Measurements from ENCODE around the gene EHMT1.
"Not testable (repeated sequence)": the region's sequence is repeated elsewhere in the genome, so short reads cannot be mapped to it uniquely, and the experiment has no call there.

The EHMT1 gene

GRCh38 chr9:137723356-137723755 is 104.6 kb downstream of the EHMT1 start:
- not testable (repeated sequence) for H3K27me3 ChIP-seq (ENCODE audit: control insufficient read depth in 1 of 2, insufficient read depth in 2 of 2, low read length in 2 of 2); H3K9me3 ChIP-seq (ENCODE audit: control insufficient read depth in 1 of 2, low read length in 2 of 2); H3K27ac ChIP-seq (ENCODE audit: low read depth, low read length); H3K9ac ChIP-seq (ENCODE audit: low read depth in 1 of 2, low read length in 2 of 2); H3K4me1 ChIP-seq (ENCODE audit: control insufficient read depth in 1 of 2, insufficient read depth in 2 of 2, low read length in 2 of 2); H3K4me3 ChIP-seq (ENCODE audit: low read depth in 1 of 2, low read length in 2 of 2)
- H3K36me3 ChIP-seq (ENCODE audit: control insufficient read depth in 1 of 2, insufficient read depth in 2 of 2, low read length in 2 of 2), result peaks cover 4 to 44% of the 10 kb centered on the region in 2 donors

GRCh38 chr9:137723783-137724445 is 105.1 kb downstream of the EHMT1 start:
- H3K27ac ChIP-seq (ENCODE audit: low read depth, low read length), result no peak overlapping the region
- peaks cover 10 to 48% of the 10 kb centered on the region in 2 donors for H3K36me3 ChIP-seq (ENCODE audit: control insufficient read depth in 1 of 2, insufficient read depth in 2 of 2, low read length in 2 of 2)
- H3K4me3 ChIP-seq (ENCODE audit: low read depth in 1 of 2, low read length in 2 of 2), result no peak overlapping the region
- no peaks in the 10 kb centered on the region for H3K9me3 ChIP-seq (ENCODE audit: control insufficient read depth in 1 of 2, low read length in 2 of 2)
- H3K9ac ChIP-seq (ENCODE audit: low read depth in 1 of 2, low read length in 2 of 2), result no peak overlapping the region
- no peaks in the 10 kb centered on the region for H3K4me1 ChIP-seq (ENCODE audit: control insufficient read depth in 1 of 2, insufficient read depth in 2 of 2, low read length in 2 of 2)
- no peaks in the 10 kb centered on the region for H3K27me3 ChIP-seq (ENCODE audit: control insufficient read depth in 1 of 2, insufficient read depth in 2 of 2, low read length in 2 of 2)

DNA sequence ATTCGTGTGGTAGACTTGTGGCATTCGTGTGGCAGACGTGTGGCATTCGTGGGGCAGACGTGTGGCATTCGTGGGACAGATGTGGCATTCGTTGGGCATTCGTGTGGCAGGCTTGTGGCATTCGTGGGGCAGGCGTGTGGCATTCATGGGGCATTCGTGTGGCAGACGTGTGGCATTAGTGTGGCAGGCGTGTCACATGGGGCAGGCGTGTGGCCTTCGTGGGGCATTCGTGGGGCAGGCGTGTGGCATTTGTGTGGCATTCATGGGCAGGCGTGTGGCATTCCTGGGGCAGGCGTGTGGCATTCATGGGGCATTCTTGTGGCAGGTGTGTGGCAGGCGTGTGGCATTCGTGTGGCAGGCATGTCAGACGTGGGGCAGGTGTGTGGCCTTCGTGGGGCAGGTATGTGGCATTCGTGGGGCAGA is 106.0 kb downstream of the EHMT1 start:
- no peaks in the 10 kb centered on the region for H3K4me1 ChIP-seq (ENCODE audit: control insufficient read depth in 1 of 2, insufficient read depth in 2 of 2, low read length in 2 of 2)
- H3K9ac ChIP-seq (ENCODE audit: low read depth in 1 of 2, low read length in 2 of 2), result no peak overlapping the region
- H3K4me3 ChIP-seq (ENCODE audit: low read depth in 1 of 2, low read length in 2 of 2), result no peak overlapping the region
- H3K27me3 ChIP-seq (ENCODE audit: control insufficient read depth in 1 of 2, insufficient read depth in 2 of 2, low read length in 2 of 2), result no peaks in the 10 kb centered on the region
- peaks cover 10 to 42% of the 10 kb centered on the region in 2 donors for H3K36me3 ChIP-seq (ENCODE audit: control insufficient read depth in 1 of 2, insufficient read depth in 2 of 2, low read length in 2 of 2)
- H3K27ac ChIP-seq (ENCODE audit: low read depth, low read length), result no peak overlapping the region
- no peaks in the 10 kb centered on the region for H3K9me3 ChIP-seq (ENCODE audit: control insufficient read depth in 1 of 2, low read length in 2 of 2)

DNA sequence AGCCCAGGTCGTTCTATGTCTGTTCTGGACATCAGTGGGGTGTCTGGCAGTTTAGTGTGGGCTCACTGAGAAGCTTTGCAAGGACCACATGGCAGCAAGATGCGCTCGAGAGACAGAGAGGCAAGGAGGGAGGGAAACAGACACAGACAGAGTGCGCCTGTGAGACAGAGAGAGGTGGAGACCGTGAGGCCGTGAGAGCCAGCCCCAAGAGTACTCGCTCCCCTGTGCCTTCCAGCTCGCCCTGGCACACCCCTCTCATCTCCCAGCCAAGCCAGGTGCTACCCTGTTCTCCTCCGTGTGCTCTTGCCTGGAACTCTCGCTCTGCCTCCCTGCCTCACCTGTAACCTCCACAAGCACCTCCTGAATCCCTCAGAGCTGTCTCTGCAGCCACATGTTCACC is 106.8 kb downstream of the EHMT1 start:
- no peaks in the 10 kb centered on the region for H3K4me1 ChIP-seq (ENCODE audit: control insufficient read depth in 1 of 2, insufficient read depth in 2 of 2, low read length in 2 of 2)
- H3K9me3 ChIP-seq (ENCODE audit: control insufficient read depth in 1 of 2, low read length in 2 of 2), result no peaks in the 10 kb centered on the region
- H3K36me3 ChIP-seq (ENCODE audit: control insufficient read depth in 1 of 2, insufficient read depth in 2 of 2, low read length in 2 of 2), result peaks cover 10 to 39% of the 10 kb centered on the region in 2 donors
- no peak overlapping the region for H3K4me3 ChIP-seq (ENCODE audit: low read depth in 1 of 2, low read length in 2 of 2)
- no peak overlapping the region for H3K27ac ChIP-seq (ENCODE audit: low read depth, low read length)
- no peak overlapping the region for H3K9ac ChIP-seq (ENCODE audit: low read depth in 1 of 2, low read length in 2 of 2)
- no peaks in the 10 kb centered on the region for H3K27me3 ChIP-seq (ENCODE audit: control insufficient read depth in 1 of 2, insufficient read depth in 2 of 2, low read length in 2 of 2)

DNA sequence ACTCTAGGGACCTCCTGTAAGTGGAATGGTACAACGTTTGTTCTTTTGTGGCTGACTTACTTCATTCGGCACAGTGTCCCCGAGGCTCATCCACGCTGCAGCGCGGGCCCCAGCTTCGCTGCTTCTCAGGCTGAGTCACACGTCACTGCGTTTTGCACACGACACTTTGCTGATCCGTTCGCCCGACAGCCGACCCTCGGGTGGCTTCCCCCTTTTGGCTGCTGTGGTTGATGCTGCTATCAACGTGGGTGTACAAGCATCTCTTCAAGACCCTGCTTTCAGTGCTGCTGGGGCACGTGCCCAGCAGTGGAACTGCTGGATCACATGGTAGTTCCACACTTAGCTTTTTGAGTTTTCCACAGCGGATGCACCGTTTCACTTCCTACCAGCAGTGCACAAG is 107.5 kb downstream of the EHMT1 start:
- not testable (repeated sequence) for H3K9me3 ChIP-seq (ENCODE audit: control insufficient read depth in 1 of 2, low read length in 2 of 2); H3K27ac ChIP-seq (ENCODE audit: low read depth, low read length); H3K4me3 ChIP-seq (ENCODE audit: low read depth in 1 of 2, low read length in 2 of 2); H3K27me3 ChIP-seq (ENCODE audit: control insufficient read depth in 1 of 2, insufficient read depth in 2 of 2, low read length in 2 of 2); H3K9ac ChIP-seq (ENCODE audit: low read depth in 1 of 2, low read length in 2 of 2); H3K4me1 ChIP-seq (ENCODE audit: control insufficient read depth in 1 of 2, insufficient read depth in 2 of 2, low read length in 2 of 2)
- peaks cover 5 to 41% of the 10 kb centered on the region in 2 donors for H3K36me3 ChIP-seq (ENCODE audit: control insufficient read depth in 1 of 2, insufficient read depth in 2 of 2, low read length in 2 of 2)

DNA sequence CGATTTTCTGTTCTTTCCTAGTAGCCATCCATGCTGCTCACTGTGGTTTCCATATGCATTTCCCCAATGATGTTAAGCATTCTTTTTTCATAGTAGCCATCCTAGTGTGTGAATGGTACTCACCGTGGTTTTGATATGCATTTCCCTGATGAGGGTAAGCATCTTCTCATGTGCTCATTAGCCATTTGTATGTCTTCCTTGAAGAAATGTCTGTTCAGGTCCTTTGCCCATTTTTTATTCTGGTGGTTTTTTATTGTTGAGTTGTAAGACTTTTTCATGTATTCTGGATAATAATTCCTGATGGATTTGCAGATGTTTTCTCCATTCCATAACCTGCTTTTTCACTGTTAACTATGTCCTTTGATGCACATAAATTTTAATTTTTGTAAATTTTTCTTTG is 108.0 kb downstream of the EHMT1 start:
- Histone ChIP-seq H3K36me3 (ENCODE audit: control insufficient read depth in 1 of 2, insufficient read depth in 2 of 2, low read length in 2 of 2) (peaks cover 6 to 45% of the 10 kb centered on the region in 2 donors), H3K4me3 (ENCODE audit: low read depth in 1 of 2, low read length in 2 of 2) (no peak overlapping the region), H3K9ac (ENCODE audit: low read depth in 1 of 2, low read length in 2 of 2) (no peak overlapping the region), H3K27me3 (ENCODE audit: control insufficient read depth in 1 of 2, insufficient read depth in 2 of 2, low read length in 2 of 2) (no peaks in the 10 kb centered on the region), H3K27ac (ENCODE audit: low read depth, low read length) (no peak overlapping the region), H3K9me3 (ENCODE audit: control insufficient read depth in 1 of 2, low read length in 2 of 2) (no peaks in the 10 kb centered on the region), H3K4me1 (ENCODE audit: control insufficient read depth in 1 of 2, insufficient read depth in 2 of 2, low read length in 2 of 2) (no peaks in the 10 kb centered on the region)

- peaks cover 0 to 4% of the 10 kb centered on the region in 2 donors for H3K4me1 ChIP-seq (ENCODE audit: control insufficient read depth in 1 of 2, insufficient read depth in 2 of 2, low read length in 2 of 2)
- no peak overlapping the region for H3K9ac ChIP-seq (ENCODE audit: low read depth in 1 of 2, low read length in 2 of 2)
- peaks cover 12 to 55% of the 10 kb centered on the region in 2 donors for H3K36me3 ChIP-seq (ENCODE audit: control insufficient read depth in 1 of 2, insufficient read depth in 2 of 2, low read length in 2 of 2)
- no peaks in the 10 kb centered on the region for H3K9me3 ChIP-seq (ENCODE audit: control insufficient read depth in 1 of 2, low read length in 2 of 2)
- H3K4me3 ChIP-seq (ENCODE audit: low read depth in 1 of 2, low read length in 2 of 2), result no peak overlapping the region
- no peaks in the 10 kb centered on the region for H3K27me3 ChIP-seq (ENCODE audit: control insufficient read depth in 1 of 2, insufficient read depth in 2 of 2, low read length in 2 of 2)
- no peak overlapping the region for H3K27ac ChIP-seq (ENCODE audit: low read depth, low read length)
Measured at GRCh38 chr9:137727716-137728115, 108.9 kb downstream of the EHMT1 start.

- Histone ChIP-seq H3K9ac (ENCODE audit: low read depth in 1 of 2, low read length in 2 of 2) (no peak overlapping the region), H3K4me1 (ENCODE audit: control insufficient read depth in 1 of 2, insufficient read depth in 2 of 2, low read length in 2 of 2) (peaks cover 0 to 4% of the 10 kb centered on the region in 2 donors), H3K36me3 (ENCODE audit: control insufficient read depth in 1 of 2, insufficient read depth in 2 of 2, low read length in 2 of 2) (peaks cover 17 to 64% of the 10 kb centered on the region in 2 donors), H3K4me3 (ENCODE audit: low read depth in 1 of 2, low read length in 2 of 2) (no peak overlapping the region), H3K27ac (ENCODE audit: low read depth, low read length) (no peak overlapping the region), H3K27me3 (ENCODE audit: control insufficient read depth in 1 of 2, insufficient read depth in 2 of 2, low read length in 2 of 2) (no peaks in the 10 kb centered on the region), H3K9me3 (ENCODE audit: control insufficient read depth in 1 of 2, low read length in 2 of 2) (no peaks in the 10 kb centered on the region)
Measured at GRCh38 chr9:137728444-137729311, 109.9 kb downstream of the EHMT1 start.

GRCh38 chr9:137731216-137731946 is 112.6 kb downstream of the EHMT1 start:
- no peak overlapping the region for H3K9ac ChIP-seq (ENCODE audit: low read depth in 1 of 2, low read length in 2 of 2)
- no peak overlapping the region for H3K27ac ChIP-seq (ENCODE audit: low read depth, low read length)
- H3K36me3 ChIP-seq (ENCODE audit: control insufficient read depth in 1 of 2, insufficient read depth in 2 of 2, low read length in 2 of 2), result peaks cover 20 to 53% of the 10 kb centered on the region in 2 donors

More at GRCh38 chr9:137731216-137731946, 112.6 kb downstream of the EHMT1 start:
- Histone ChIP-seq H3K4me3 (ENCODE audit: low read depth in 1 of 2, low read length in 2 of 2) (no peak overlapping the region), H3K27me3 (ENCODE audit: control insufficient read depth in 1 of 2, insufficient read depth in 2 of 2, low read length in 2 of 2) (no peaks in the 10 kb centered on the region), H3K4me1 (ENCODE audit: control insufficient read depth in 1 of 2, insufficient read depth in 2 of 2, low read length in 2 of 2) (peaks cover 0 to 4% of the 10 kb centered on the region in 2 donors), H3K9me3 (ENCODE audit: control insufficient read depth in 1 of 2, low read length in 2 of 2) (peaks cover 0 to 2% of the 10 kb centered on the region in 2 donors)

All from duodenal mucosa (tissue), 2 donors.